ENCODE measurements around the gene TMUB2.
A peak's percentile ranks its signal among the peaks of the same experiment; 100 is the strongest.

TMUB2 gene

GRCh38 chr17:44176671-44177501 is 9.9 kb upstream of the TMUB2 start:
- no peak for DNase-seq

DNA sequence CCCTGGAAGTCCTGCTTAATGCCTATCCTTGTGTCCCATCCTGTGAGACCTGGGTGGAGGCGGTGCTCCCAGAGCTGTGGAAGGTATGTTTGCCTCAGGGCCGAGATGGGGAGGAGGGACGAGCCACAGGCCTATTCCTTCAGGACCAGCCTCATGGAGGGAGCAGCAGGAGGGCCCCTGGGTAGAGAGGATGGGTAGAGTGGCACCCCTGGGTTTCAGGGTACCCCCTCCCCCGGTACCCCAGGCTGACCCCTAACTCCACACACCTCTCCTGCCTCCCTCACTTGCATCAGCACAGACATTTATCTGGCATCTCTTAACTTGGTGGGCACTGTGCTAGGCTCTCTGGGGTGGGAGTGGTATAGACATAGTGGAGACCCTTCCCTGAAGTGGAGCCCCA is 9.1 kb upstream of the TMUB2 start:
- DNase-seq = no peak

DNA sequence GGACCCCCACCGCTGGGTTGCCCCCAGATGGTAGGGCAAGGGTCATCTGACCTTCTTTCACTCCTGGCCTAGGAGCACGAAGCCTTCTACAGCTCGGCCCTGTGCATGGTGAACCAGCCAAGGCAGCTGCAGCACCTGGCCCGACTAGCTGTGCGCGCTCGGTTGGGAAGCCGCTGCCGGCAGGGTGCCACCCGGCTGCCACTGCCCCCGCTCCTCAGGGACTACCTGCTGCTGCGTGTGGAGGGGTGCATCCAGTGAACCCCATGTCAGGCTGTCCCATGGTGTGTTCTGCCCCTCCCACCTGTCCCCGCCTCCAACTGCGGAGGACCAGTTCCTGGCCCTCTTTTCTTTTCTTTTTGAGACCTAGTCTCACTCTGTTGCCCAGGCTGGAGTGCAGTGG is 8.6 kb upstream of the TMUB2 start:
- no peak for DNase-seq

- no peak for DNase-seq
Measured at GRCh38 chr17:44183024-44183423, 3.7 kb upstream of the TMUB2 start.

- no peak for DNase-seq
Measured at GRCh38 chr17:44184212-44184810, 2.5 kb upstream of the TMUB2 start.

DNA sequence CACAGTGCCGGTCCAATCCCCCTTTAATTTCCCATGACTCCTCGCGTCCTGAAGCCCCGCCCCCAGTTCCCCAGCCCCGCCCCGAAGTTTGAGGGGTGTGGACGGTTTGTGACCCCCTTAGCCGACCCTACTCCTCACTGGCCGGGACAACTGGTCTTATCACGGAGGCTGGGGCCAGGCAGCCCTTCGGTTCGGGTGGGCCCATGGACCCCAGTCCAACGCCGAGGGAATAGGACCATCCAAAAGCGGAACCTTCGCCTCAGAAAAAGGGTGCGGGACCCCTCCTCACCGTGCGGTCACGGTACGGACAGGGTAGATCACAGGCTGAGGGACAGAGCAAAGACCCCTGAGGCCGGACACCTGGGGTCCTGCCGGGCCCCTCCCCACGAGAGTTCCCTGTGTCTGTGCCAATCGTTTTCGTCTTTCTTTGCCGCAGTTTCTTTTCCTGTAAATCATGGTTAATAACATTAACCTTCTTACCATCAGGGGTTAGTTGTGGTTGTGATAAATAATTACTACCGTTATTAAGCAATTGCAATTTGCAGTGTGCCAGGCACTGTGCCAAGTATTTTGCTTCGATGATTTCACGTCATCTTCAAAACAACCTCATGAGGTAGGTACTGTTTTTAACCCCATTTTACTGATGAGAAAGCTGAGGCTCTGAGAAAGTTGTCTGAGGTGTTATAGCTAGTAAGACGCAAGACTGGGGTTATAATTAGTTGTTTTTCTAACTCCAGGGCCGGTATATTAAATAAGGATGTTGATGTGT is 543 bp downstream of the TMUB2 start:
- DNase-seq = no peak

DNA sequence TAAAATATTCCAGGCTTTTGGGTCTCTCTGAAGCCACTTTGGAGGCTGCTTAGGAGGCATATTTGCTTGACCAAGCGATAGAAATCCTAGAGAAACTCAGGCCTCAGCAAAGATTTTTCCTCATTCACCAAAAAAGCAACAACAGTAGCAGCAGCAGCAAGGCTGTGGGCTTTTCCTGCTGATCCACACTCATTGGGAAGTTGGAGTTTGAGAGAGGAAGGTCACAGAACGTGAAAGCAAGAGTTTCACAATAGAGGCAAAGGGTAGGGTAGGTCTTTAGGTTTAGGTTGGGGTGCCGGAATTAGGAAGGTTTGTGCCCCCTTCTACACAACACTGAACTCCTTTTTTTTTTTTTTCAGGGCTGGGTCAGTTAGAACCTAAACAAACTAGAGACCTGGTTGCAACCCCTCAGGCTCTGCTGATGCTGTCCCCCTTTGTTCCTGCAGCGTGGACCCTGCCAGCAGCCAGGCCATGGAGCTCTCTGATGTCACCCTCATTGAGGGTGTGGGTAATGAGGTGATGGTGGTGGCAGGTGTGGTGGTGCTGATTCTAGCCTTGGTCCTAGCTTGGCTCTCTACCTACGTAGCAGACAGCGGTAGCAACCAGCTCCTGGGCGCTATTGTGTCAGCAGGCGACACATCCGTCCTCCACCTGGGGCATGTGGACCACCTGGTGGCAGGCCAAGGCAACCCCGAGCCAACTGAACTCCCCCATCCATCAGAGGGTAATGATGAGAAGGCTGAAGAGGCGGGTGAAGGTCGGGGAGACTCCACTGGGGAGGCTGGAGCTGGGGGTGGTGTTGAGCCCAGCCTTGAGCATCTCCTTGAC is 2.0 kb downstream of the TMUB2 start:
- no peak for DNase-seq

DNA sequence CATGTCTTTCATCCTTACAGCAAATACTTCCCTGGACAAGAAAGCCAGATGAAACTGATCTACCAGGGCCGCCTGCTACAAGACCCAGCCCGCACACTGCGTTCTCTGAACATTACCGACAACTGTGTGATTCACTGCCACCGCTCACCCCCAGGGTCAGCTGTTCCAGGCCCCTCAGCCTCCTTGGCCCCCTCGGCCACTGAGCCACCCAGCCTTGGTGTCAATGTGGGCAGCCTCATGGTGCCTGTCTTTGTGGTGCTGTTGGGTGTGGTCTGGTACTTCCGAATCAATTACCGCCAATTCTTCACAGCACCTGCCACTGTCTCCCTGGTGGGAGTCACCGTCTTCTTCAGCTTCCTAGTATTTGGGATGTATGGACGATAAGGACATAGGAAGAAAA is 3.7 kb downstream of the TMUB2 start:
- no peak for DNase-seq

DNA sequence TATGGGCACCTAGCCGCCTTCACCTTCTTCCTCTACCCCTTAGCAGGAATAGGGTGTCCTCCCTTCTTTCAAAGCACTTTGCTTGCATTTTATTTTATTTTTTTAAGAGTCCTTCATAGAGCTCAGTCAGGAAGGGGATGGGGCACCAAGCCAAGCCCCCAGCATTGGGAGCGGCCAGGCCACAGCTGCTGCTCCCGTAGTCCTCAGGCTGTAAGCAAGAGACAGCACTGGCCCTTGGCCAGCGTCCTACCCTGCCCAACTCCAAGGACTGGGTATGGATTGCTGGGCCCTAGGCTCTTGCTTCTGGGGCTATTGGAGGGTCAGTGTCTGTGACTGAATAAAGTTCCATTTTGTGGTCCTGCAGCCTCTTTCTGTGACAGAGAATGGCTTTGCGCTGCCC is 4.6 kb downstream of the TMUB2 start:
- DNase-seq = no peak

DNA sequence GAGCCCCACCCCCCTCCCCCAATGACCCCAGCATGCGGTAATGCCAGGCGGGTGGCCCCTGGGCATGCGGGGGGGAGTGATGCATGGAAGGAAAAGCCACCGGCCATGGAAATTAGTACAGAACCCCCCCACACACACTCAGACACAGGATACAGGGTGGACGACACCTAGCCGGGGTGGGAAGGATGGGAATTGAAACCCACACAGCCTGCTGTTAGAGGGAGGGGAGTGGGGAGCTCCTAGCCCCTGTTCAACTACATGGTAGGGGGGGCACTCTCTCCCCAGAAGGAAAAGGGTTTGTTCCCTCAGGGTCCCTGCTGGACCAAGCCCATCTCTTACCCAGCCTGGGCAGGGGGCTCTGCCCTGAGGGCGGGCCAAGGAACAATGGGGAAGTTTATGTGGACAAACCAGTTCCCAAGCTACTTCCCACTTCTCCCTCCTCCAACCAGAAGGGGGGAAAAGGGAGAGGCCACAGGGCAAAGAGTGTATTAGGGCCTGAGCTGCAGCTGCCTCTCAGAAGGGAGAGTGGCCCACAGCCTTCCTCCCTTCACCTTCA is 5.2 kb downstream of the TMUB2 start:
- no peak for DNase-seq

- no peak for DNase-seq
Measured at GRCh38 chr17:44192750-44193149, 6.0 kb downstream of the TMUB2 start.

DNA sequence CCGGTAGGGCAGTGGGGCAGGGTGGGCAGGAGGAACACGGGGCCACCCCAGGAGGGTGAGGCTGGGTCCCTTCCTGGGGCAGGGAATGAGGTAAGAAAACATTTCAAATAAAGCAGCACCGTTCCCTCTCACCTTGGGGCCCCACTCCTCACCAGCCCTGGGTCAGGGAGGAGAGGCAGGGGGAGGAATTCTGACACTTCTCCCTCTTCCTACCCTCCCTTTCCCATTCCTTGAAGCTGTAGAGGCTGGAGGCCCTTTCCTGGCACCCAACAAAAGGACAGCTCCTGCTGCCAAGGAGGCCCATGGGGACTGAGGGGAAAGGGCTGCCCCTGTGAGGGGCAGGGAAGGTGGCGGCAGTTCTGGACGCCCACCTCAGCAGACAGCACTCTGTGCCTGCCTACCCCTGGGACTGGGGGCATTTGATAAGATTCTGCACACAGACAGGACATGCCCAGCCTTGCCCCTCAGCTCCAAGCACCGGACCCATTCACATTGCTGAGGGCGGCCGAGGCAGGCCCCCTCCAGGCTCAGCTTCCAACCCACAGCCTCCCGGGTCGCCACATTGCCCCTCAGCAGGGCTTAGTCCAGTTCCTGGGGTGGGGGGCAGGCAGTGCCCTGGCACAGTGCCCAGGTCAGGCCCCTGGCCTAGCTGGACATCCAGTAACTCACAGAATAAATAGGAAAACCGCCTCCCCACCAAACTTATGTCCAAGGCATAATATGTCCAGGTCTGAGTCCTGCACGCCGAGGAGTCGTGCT is 6.7 kb downstream of the TMUB2 start:
- no peak for DNase-seq

DNA sequence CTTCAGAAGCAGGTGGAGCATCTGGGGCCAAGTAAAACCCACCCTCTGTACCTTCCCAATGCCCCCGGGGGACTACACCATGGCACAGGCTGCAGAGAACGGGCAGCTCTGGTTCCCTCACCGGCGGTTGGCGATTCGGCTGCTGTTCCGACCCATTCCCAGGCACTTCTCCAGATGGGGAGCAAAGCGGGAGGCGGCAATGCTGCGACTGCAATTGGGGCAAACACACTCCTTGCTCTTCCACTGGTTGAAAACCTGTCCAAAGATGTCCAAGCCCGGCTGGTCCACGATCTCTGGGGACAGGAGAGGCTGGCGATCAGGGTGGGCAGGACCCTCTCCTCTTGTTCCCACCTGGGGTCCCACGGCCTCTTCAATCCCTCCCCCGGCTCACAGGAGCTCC is 10.3 kb downstream of the TMUB2 start:
- DNase-seq = no peak

GRCh38 chr17:44197980-44198720 is 11.4 kb downstream of the TMUB2 start:
- peak; percentile 46 for DNase-seq

DNA sequence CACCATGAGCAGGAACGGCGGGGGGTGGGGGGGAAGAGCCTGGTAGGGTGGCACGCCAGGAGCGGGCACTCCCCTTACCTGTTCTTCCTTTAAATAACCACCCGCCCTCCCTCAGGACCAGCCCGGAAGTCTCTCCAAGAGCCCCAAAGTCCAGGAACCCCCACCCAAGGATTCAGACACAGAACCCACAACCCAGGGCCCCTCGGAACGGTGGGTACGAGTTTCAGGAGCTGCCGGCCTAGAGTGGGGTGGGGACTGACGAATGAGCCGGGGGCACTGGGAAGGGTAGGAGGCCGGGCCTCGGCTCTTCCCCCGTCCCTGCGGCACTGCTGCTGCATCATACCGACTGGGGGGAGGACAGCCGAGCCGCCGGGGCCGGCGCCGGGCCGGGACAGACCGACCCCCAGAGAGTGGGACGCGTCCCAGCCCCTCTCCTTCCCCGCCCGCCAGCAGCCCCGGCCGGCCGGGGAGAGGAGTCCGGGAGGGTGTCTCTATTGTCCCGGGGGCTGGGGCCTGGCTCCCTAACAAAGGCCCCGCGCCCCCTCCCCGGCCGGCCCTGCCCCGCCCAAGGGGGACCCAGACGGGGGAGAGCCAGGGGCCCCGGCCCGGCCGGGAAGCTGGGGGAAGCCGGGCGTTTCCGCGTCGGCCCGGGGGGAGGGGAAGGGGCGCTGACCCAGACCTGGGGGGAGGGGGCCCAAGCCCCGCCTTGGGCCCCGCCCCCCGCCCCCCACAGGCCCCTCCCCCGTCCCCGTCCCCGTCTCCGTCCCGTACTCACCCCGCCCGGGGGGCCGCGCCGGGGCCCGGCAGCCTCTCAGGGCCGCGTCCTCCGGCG is 12.2 kb downstream of the TMUB2 start:
- DNase-seq = no peak

DNA sequence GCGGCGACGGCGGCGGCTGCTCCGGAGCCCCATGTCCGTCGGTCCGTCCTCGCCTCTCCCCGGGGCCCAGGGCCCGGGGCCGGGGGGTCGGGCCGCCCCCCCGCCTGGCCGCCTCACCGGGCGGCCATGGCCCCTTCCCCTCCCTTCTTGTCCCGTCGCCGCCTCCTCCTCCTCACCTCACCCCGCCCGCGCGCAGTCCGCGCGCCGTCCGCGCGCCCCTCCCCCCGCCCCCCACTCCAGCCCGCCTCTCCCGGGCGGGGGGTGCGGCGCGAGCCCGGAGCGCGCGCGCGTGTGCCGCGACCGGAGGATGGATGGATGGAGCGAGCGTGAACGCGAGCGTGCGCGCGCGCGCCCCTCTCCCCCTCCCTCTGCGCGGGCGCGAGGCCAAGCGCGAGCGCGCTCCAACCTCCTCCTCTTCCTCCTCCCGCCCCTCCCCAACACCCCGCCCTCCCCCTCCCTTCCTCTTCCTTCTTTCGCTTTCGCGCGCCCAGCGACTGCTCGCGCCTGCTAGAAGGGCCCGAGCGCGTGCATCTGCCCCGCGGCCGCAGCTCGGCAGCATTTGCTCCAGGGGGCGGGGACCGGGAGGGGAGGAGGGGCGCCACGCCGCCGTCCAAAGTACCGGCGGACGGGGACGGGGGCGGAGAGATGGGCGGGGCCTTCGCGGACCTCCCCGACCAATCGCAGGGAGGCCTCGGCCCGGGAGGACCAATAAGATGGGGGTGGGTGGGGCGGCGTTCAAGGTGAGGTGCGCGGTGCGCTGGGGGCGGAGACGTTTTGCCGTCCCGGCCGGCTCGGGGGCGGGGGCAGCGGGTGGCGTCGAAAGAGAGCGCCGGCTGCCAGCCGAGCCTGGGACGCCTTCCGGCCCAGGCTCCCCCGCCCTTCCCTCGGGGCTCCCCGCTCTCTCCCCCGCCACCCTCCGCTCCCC is 13.0 kb downstream of the TMUB2 start, which contains the start of gene ATXN7L3:
TSS of gene ATXN7L3 (minus strand) at position 332 of the 925 bp plus-strand sequence. CDS start 1,814 bp downstream, outside the sequence.
- DNase-seq = peak; percentile 90

GRCh38 chr17:44200478-44201155 is 13.8 kb downstream of the TMUB2 start:
- DNase-seq = no peak

DNA sequence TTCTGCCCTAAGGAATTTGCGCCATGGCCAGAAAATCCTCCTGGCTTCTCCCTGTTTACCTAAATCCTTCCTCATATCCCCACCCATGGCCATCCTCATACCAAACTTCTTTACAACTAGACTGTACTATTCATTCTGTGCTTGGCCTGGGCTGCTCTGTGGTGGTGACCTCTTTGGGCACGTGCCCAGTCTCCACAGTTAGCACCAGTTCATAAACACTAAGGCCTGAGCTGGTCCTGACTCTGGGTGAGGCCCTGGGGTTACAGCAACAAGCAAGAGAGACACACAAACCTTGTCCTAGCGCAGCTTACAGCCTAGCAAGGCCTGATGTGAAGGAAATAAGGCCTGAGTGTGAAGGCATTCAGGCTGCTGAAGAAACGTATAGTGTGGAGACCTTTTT is 16.0 kb downstream of the TMUB2 start:
- no peak for DNase-seq

Data from GF-D8 (cell line).